ENCODE data around the gene CAPN13.

GRCh38 chr2:30716123-30716900 lies 90.9 kb downstream of the CAPN13 start:
- TF ChIP-seq CTCF (IDR thresholded peaks at IDR 0.05): no peak
- no peak for TF ChIP-seq POLR2A (IDR thresholded peaks at IDR 0.05)

Data from Peyer's patch (tissue), 4 donors.